Brain microvascular endothelial cell (primary cell): ENCODE data around the gene CDH23.

Source experiments
- DNase-seq: peaks from one replicate; pipeline ENCODE4 v3.0.0-alpha.2; 2020
- H3K27ac ChIP-seq: fragments of 250-450 bp; sonication (Bioruptor Pico); 2 replicates; pipeline ENCODE4 v1.5.1; 2020; ENCODE audit warnings: mild to moderate bottlenecking, moderate library complexity
- H3K27me3 ChIP-seq: fragments of 250-450 bp; sonication (Bioruptor Pico); replicated peaks from 2 replicates; pipeline ENCODE4 v1.5.1; 2020; ENCODE audit warnings: mild to moderate bottlenecking
- H3K36me3 ChIP-seq: fragments of 250-450 bp; sonication (Bioruptor Pico); replicated peaks from 2 replicates; pipeline ENCODE4 v1.5.1; 2020; ENCODE audit warnings: mild to moderate bottlenecking
- H3K4me3 ChIP-seq: 2 replicates; pipeline ENCODE4 v1.5.1; 2011; ENCODE audit warnings: low read depth, mild to moderate bottlenecking, control low read depth, low read length, moderate library complexity
- in situ Hi-C: cut with HindIII; loops from 2 replicates; pipeline ENCODE4 v1.10.0; 2017; ENCODE audit warnings: low sequenced_read_pairs, low pct_ligation_motif_present
- TF ChIP-seq, protein P1 (sequence below): IDR thresholded peaks from 2 replicates; pipeline ENCODE4 v1.5.1; 2011; ENCODE audit warnings: low read depth, mild to moderate bottlenecking, moderate library complexity, low read length, control low read depth, inconsistent platforms; ENCODE audit errors: missing control alignments

CDH23 gene

GRCh38 chr10:71818674-71819260 lies 422.0 kb downstream of the CDH23 start:
- H3K4me3 ChIP-seq = no peak overlapping the region
- TF ChIP-seq, protein P1, sequence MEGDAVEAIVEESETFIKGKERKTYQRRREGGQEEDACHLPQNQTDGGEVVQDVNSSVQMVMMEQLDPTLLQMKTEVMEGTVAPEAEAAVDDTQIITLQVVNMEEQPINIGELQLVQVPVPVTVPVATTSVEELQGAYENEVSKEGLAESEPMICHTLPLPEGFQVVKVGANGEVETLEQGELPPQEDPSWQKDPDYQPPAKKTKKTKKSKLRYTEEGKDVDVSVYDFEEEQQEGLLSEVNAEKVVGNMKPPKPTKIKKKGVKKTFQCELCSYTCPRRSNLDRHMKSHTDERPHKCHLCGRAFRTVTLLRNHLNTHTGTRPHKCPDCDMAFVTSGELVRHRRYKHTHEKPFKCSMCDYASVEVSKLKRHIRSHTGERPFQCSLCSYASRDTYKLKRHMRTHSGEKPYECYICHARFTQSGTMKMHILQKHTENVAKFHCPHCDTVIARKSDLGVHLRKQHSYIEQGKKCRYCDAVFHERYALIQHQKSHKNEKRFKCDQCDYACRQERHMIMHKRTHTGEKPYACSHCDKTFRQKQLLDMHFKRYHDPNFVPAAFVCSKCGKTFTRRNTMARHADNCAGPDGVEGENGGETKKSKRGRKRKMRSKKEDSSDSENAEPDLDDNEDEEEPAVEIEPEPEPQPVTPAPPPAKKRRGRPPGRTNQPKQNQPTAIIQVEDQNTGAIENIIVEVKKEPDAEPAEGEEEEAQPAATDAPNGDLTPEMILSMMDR = no peak
- no peak for DNase-seq
- in situ Hi-C loops = no loop called here
- peaks cover 84% of the 10 kb centered on the region for H3K36me3 ChIP-seq
- no peak overlapping the region for H3K27ac ChIP-seq
- H3K27me3 ChIP-seq = no peaks in the 10 kb centered on the region

DNA sequence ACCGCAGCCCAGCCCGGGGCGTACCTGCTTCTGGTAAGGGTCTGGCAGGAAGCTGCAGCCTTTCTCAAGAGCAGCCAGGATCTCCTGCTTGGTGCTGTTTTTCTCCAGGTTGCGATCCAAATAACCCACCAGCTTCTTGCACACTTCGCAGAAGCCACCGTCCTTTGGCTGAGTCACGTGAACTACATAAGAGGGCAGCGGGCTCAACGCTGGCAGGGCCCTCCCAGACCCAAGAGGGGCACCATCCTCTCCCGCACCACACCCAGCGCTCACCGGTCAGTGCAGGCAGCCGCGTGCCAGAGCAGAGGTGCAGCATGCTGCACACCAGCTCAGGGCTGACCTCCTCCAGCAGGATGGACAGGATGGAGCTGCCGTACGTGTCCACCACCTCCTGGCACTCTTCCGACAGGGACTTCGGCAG lies 422.7 kb downstream of the CDH23 start:
- in situ Hi-C loops = no loop called here
- no peak overlapping the region for H3K27ac ChIP-seq
- H3K36me3 ChIP-seq = peaks cover 86% of the 10 kb centered on the region
- TF ChIP-seq, protein P1 = no peak
- H3K27me3 ChIP-seq = no peaks in the 10 kb centered on the region
- H3K4me3 ChIP-seq = no peak overlapping the region
- DNase-seq = no peak

DNA sequence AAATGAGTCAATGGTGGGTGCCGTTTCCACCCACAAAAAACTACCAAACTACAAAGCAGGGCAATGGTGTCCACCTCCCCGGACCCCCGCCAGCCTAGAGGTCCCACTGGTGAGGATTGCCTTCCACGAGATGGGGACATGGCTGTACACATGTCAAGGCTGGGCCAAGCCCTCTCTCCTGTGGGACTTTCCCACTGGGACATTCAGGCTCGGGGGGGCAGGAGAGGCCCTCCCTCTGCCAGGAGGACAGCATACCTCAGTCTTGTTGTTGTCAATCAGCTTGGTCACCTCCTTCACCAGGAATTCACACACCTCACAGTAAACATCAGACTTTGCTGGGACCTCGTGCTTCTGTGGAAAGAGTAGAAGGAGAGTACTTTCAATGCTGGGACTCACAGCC lies 423.3 kb downstream of the CDH23 start:
- H3K27me3 ChIP-seq = no peaks in the 10 kb centered on the region
- no peak overlapping the region for H3K27ac ChIP-seq
- DNase-seq = no peak
- H3K4me3 ChIP-seq = no peak overlapping the region
- TF ChIP-seq, protein P1 = no peak
- peaks cover 90% of the 10 kb centered on the region for H3K36me3 ChIP-seq
- in situ Hi-C loops = no loop called here

DNA sequence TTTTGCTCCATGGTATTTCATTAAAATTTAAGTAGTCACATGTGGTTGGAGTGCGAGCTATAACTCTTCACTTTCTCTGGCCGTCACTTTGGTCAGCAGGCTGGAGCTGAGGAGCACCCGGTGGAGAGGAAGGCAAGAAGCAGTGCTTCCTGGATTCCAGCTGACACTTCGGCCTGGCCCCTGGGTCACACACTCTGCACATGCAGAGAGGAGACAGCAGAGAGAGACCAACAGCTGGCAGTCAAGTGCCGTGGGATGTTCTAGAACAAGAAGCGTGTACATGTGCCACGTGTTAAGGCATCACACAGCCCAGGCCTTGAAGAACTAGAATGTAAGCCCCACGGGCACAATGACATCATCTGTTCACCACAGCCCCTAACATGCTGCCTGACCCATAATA lies 424.2 kb downstream of the CDH23 start:
- TF ChIP-seq, protein P1 = no peak
- Histone ChIP-seq H3K4me3 (no peak overlapping the region), H3K27ac (no peak overlapping the region), H3K36me3 (peaks cover 93% of the 10 kb centered on the region), H3K27me3 (no peaks in the 10 kb centered on the region)
- no peak for DNase-seq
- in situ Hi-C loops = no loop called here

GRCh38 chr10:71821909-71822763 lies 425.4 kb downstream of the CDH23 start:
- in situ Hi-C loops = no loop called here
- TF ChIP-seq, protein P1 = no peak
- no peak overlapping the region for H3K4me3 ChIP-seq
- peak; percentile 16 for DNase-seq
- no peaks in the 10 kb centered on the region for H3K27me3 ChIP-seq
- peaks cover 93% of the 10 kb centered on the region for H3K36me3 ChIP-seq
- no peak overlapping the region for H3K27ac ChIP-seq

DNA sequence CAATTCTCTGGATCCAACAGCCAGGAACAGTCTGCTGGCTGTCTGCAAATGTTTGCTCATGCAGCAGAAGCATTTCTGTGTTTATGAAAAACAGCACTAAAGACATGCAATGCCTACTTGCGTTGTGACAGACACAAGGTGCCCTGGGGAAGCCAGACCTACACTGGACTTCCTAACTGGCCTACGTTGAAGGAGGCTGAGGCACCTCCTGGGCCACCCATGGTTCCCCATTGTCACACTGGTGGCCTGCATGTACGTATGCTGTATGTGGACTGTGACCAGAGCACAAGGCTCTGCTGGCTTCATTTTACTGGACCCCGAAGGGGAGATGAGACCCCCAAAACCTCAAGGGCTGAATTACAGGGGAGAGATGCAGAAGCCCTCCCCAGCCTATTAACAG lies 426.6 kb downstream of the CDH23 start:
- H3K36me3 ChIP-seq = peaks cover 88% of the 10 kb centered on the region

More for the DNA sequence above, 426.6 kb downstream of the CDH23 start:
- in situ Hi-C loops = no loop called here
- no peak for DNase-seq
- Histone ChIP-seq H3K4me3 (no peak overlapping the region), H3K27ac (no peak overlapping the region), H3K27me3 (no peaks in the 10 kb centered on the region)
- TF ChIP-seq, protein P1 = no peak
